Keratinocyte (primary cell): ENCODE measurements around the gene OR5A1.

Experiments used
- EZH2 ChIP-seq: IDR thresholded peaks from one replicate; pipeline ENCODE4 v1.6.1; 2012; ENCODE audit warnings: inconsistent platforms, mild to moderate bottlenecking, low read length, moderate library complexity
- TF ChIP-seq, protein P1 (sequence below), 3 experiments: IDR thresholded peaks in 1 of 3; conservative IDR thresholded peaks in 1 of 3; optimal IDR thresholded peaks in 1 of 3; 2 replicates in 2 of 3; 3 replicates in 1 of 3; pipeline versions ENCODE3 to v1.5.1; 2011; ENCODE audit warnings: low read length in 3 of 3, mild to moderate bottlenecking in 3 of 3, moderate library complexity in 2 of 3, control low read depth in 1 of 3, inconsistent platforms in 1 of 3; ENCODE audit not compliant: insufficient read depth in 2 of 3; ENCODE audit errors: extremely low read depth in 1 of 3

DNA sequence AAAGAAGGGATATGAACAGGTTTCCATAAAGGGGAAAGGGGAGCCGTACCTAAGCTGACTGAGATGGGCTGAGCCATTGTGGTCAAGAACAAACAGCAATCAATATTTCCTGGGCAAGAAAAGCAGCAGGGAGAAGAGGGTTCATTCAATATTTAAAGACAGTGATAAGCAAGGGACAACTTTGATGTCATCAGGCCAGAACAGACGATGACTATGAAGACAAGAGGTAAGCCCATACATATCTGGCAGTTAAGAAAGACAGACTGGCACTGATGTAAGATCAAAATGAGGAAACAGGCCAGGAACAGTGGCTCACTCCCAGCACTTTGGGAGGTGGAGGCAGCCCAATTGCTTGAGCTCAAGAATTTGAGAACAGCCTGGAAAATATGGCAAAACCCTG is 12.4 kb upstream of the OR5A1 start:
- TF ChIP-seq, protein P1, sequence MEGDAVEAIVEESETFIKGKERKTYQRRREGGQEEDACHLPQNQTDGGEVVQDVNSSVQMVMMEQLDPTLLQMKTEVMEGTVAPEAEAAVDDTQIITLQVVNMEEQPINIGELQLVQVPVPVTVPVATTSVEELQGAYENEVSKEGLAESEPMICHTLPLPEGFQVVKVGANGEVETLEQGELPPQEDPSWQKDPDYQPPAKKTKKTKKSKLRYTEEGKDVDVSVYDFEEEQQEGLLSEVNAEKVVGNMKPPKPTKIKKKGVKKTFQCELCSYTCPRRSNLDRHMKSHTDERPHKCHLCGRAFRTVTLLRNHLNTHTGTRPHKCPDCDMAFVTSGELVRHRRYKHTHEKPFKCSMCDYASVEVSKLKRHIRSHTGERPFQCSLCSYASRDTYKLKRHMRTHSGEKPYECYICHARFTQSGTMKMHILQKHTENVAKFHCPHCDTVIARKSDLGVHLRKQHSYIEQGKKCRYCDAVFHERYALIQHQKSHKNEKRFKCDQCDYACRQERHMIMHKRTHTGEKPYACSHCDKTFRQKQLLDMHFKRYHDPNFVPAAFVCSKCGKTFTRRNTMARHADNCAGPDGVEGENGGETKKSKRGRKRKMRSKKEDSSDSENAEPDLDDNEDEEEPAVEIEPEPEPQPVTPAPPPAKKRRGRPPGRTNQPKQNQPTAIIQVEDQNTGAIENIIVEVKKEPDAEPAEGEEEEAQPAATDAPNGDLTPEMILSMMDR (optimal IDR thresholded peaks at IDR 0.05 in 1 of 3, IDR thresholded peaks at IDR 0.05 in 1 of 3, conservative IDR thresholded peaks at IDR 0.05 in 1 of 3; ENCODE audit: extremely low read depth in 1 of 3, insufficient read depth in 2 of 3, low read length in 3 of 3): no peak
- TF ChIP-seq EZH2: no peak
